Measurements from ENCODE around the gene MATCAP1. TPM values are rescaled to one million over a fixed set of nuclear protein-coding genes. Genes with fewer than 3 reads are reported as not detected.

The MATCAP1 gene
- total and polyA plus RNA-seq, 2 of the 8 experiments (the other 6 are each of a cell fraction or from before 2014, with no cell fraction given), result 22.9 to 27.5 TPM

DNA sequence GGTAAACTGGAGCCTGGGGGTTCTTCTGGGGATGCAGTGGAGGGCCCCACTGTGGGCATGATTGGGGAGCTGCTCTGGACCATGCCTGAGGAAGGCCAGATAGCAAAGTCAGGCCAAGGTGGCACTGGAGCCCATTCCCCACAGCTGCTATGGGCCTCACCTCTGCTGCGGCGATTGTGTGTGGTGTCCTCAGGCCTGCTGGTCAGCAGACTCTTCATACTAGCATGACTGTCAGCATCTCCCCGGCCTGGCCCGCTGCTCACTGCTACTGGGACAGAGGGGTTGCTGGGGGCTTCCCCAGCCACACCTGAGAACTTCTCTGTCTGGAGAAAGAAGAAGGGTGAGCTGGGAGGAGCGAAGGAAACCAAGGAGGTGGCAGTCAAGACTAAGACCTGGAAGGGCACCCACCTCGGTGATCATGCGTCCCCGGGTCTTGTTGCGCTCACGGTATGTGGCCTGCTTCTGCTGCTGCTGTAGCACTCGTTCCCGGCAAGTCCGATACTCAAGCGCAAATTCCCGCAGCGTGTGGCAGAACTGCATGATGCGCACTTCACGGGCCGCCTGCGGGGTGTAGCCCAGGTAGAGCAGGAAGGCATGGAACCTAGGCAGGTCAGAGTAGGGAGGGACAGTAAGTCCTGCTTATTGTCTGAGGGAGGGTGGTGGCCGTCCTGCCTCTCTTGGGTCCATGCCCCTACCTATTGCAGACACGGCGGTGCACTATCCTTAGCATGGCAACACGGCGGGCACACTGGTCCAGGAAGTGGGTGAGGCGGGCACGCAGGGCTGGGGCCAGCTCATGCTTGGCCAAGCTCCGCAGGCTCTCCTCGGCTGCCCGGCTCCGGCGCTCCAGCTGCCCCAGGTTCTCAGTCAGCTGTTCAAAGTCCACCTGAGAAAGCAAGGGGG lies 46.4 kb upstream of the MATCAP1 start:
- no peak overlapping the region for H2BK120ac ChIP-seq (replicated peaks; ENCODE audit: low read depth, low read length)
- TF ChIP-seq, protein P1, sequence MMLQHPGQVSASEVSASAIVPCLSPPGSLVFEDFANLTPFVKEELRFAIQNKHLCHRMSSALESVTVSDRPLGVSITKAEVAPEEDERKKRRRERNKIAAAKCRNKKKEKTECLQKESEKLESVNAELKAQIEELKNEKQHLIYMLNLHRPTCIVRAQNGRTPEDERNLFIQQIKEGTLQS (IDR thresholded peaks at IDR 0.05; ENCODE audit: insufficient read depth, low read depth, low read length), result no peak
- TF ChIP-seq POLR2AphosphoS5 (IDR thresholded peaks at IDR 0.05; ENCODE audit: low read depth, low read length) (peak; percentile 33; the same call in 1 of the 2 replicates), POLR2A (IDR thresholded peaks at IDR 0.05; ENCODE audit: control extremely low read depth in 1 of 2, low read depth in 2 of 2, low read length in 2 of 2) (peak in 1 of 2 experiments; percentile 32; a peak in 1 of 3 replicates)
- H3K27ac ChIP-seq (ENCODE audit: low read depth, low read length), result no peak overlapping the region
- CTCF ChIA-PET (ENCODE audit: partially characterized antibody), result interaction anchor here (0.6 to 1.7 kb wide), 5 partner anchors 9 to 124 kb away, joined by 3 to 6 read pairs (median 3); no protein-coding TSS in a partner anchor
- 90% methylated on average over 28 of the region's 32 CpGs; no CpG with 5 or more reads in 1 of the 2 experiments for whole genome bisulfite sequencing, 2 experiments (ENCODE audit: extremely low coverage in 1 of 2, insufficient coverage in 1 of 2, insufficient read length in 1 of 2, insufficient replicate concordance in 2 of 2, low coverage in 1 of 2, low lambda C conversion rate in 2 of 2, missing lambda C conversion rate in 1 of 2)
- no peak overlapping the region for H3K23ac ChIP-seq (ENCODE audit: insufficient read length)
- 0 out of 2 replicates have a peak overlapping the region, but pooled peaks have one; percentile 6 for H4K8ac ChIP-seq (ENCODE audit: extremely low read depth, insufficient read depth, low read length)
- no peaks in the 10 kb centered on the region; the same call in 1 of the 2 replicates for H3K79me1 ChIP-seq (ENCODE audit: low read depth, low read length)
- no peaks in the 10 kb centered on the region for H3K9me3 ChIP-seq (ENCODE audit: insufficient read depth in 2 of 2, low read depth in 1 of 2, low read length in 1 of 2)
- H3K4me2 ChIP-seq (ENCODE audit: insufficient read depth in 1 of 2, low read depth in 2 of 2, low read length in 2 of 2), result no peak overlapping the region
- peaks cover 5% of the 10 kb centered on the region for H3K23me2 ChIP-seq (ENCODE audit: low read depth, low read length)
- no peaks in the 10 kb centered on the region; a peak in 2 of 7 replicates for H3K27me3 ChIP-seq (replicated peaks in 1 of 4; ENCODE audit: control insufficient read depth in 3 of 4, extremely low read depth in 1 of 4, insufficient read depth in 3 of 4, low read length in 3 of 4)
- no peak overlapping the region for H2BK15ac ChIP-seq (ENCODE audit: low read length)
- no peak overlapping the region for H3K9ac ChIP-seq (replicated peaks in 1 of 4; ENCODE audit: extremely low read depth in 1 of 4, low read depth in 3 of 4, low read length in 3 of 4)
- H3K36me3 ChIP-seq (ENCODE audit: control insufficient read depth in 2 of 4, insufficient read depth in 4 of 4, low read length in 3 of 4), result peaks cover 17 to 41% (median 38%) of the 10 kb centered on the region in 4 experiments; a peak in 7 of 8 replicates
- H3K4me1 ChIP-seq (replicated peaks in 1 of 4; ENCODE audit: control insufficient read depth in 3 of 4, insufficient read depth in 4 of 4, low read length in 3 of 4), result peaks cover 0 to 6% (median 3%) of the 10 kb centered on the region in 4 experiments; a peak in 3 of 7 replicates
- no peak overlapping the region for H2BK5ac ChIP-seq (ENCODE audit: low read depth, low read length)
- peaks cover 0 to 13% of the 10 kb centered on the region in 2 experiments; a peak in 2 of 4 replicates for H3K79me2 ChIP-seq (ENCODE audit: control insufficient read depth in 1 of 2, insufficient read depth in 2 of 2, low read length in 2 of 2)
- no peak overlapping the region for H2BK12ac ChIP-seq (ENCODE audit: low read depth, low read length)
- POLR2A ChIA-PET (ENCODE audit: partially characterized antibody), result interaction anchor here (0.7 to 11.2 kb wide), 6 partner anchors 11 to 285 kb away, joined by 3 to 111 read pairs (median 3); partner anchors contain the start of genes ELMO3, FHOD1 and SLC9A5
- no peak overlapping the region for H3K56ac ChIP-seq (replicated peaks; ENCODE audit: insufficient read length, low read depth, low read length)
- FAIRE-seq (no peak), DNase-seq (ENCODE audit: low read depth in 1 of 2, low spot score in 2 of 2) (no peak)
- no peak overlapping the region for H4K91ac ChIP-seq (replicated peaks; ENCODE audit: insufficient read length, low read length)
- no peak overlapping the region for H2BK20ac ChIP-seq (ENCODE audit: low read length)
- H3K18ac ChIP-seq (ENCODE audit: extremely low read depth, low read length), result no peak overlapping the region
- H4K5ac ChIP-seq (ENCODE audit: insufficient read length, low read depth, low read length), result no peak overlapping the region
- H3K4ac ChIP-seq (replicated peaks; ENCODE audit: insufficient read length, low read depth, low read length), result no peak overlapping the region
- H2AK5ac ChIP-seq (ENCODE audit: low read depth, low read length), result no peak overlapping the region
- H3K14ac ChIP-seq (ENCODE audit: insufficient read length), result no peak overlapping the region
- H2AFZ ChIP-seq (ENCODE audit: low read length), result no peak overlapping the region
- H4K20me1 ChIP-seq (replicated peaks in 1 of 2; ENCODE audit: control insufficient read depth in 1 of 2, insufficient read depth in 2 of 2, low read length in 2 of 2), result peaks cover 3 to 14% of the 10 kb centered on the region in 2 experiments
- no peak overlapping the region for H3K4me3 ChIP-seq (ENCODE audit: extremely low read depth in 1 of 4, insufficient read depth in 2 of 4, low read depth in 3 of 4, low read length in 4 of 4)
